ENCODE measurements around the gene NPL.

NPL gene, protein sequence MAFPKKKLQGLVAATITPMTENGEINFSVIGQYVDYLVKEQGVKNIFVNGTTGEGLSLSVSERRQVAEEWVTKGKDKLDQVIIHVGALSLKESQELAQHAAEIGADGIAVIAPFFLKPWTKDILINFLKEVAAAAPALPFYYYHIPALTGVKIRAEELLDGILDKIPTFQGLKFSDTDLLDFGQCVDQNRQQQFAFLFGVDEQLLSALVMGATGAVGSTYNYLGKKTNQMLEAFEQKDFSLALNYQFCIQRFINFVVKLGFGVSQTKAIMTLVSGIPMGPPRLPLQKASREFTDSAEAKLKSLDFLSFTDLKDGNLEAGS

DNA sequence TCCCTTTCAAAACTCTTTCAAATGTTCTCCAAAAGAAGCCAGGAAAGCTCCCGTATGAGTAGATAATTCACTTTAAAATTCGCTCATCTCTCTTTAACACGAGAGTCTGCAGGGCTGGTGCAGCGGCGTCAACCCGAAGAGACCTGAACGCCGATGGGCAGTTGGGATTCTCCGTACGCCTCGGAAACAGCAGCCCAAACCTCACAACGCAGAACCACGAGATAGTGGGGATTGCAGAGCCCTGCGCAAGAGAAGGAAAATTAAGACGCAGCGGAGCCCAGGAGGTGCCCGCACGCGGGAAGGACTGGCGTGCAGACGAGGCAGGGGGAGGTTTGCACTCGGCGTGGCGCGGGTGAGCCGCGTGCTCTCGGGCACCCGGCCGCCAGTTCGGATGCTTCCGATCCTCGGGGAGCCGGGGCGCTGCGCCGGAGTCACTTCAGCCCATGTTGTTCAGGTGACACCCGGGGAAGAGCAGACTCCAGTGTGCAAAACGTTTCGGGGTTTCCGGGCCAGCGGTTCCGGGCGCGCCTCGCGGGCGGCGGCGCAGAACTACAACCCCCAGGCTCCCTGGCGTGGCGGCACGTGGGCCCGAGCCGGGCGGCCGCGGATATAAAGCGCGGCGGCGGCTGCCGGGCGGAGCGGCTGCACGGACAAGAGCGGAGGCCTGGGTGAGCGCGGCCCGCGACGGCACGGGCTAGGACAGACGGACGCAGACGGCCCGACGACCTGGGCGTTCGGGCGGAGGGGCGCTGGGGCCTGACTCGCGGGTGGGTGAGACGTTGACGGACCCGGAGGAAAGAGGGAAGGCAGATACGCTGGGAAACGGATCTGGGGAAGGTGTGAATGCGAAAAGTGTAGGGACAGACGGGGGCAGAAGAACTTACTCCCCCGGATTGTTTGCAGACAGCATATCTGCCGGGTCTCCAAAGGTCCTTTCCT lies at the start of gene NPL:
TSS of gene NPL (plus strand) at position 636 of the 939 bp plus-strand sequence. CDS start 4,599 bp downstream, outside the sequence.
- DNase-seq = peak; percentile 91

DNA sequence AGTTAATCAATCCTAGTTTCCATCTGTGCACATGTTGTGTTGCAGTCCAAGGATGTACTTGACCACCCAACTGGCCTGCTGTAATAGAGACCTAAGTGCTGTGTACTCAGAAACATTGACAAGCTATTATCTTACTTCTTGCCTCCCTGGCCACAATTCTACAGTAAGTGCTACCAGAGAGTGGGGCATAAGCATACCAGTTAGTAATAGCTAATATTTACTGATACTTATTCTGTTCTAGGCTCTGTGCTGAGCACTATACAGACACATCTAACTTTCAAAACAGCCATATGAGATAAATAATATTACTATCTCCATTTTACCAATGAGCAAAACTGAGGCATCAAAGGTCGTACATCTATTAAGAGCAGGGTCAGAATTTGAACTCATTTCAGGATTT lies 49.5 kb upstream of the NPL start:
- DNase-seq = no peak

DNA sequence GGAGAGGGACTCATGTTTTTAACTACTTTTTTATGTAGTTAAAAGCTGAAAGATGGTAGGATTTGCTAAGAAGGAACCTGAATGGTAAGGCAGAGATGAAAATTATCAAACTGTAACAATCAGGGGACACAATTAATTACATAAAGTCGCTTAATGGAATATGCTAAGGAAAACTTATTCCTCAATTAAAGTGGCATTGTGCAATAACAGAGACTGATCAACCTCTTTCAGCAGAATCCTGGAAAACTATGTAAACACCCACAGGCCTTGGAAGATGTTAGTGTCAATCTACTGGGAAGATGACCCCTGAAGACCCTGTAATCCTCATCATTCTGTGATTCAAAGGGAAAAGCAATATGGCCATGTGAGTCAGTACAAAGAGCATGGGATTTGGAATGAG lies 46.8 kb upstream of the NPL start:
- no peak for DNase-seq

DNA sequence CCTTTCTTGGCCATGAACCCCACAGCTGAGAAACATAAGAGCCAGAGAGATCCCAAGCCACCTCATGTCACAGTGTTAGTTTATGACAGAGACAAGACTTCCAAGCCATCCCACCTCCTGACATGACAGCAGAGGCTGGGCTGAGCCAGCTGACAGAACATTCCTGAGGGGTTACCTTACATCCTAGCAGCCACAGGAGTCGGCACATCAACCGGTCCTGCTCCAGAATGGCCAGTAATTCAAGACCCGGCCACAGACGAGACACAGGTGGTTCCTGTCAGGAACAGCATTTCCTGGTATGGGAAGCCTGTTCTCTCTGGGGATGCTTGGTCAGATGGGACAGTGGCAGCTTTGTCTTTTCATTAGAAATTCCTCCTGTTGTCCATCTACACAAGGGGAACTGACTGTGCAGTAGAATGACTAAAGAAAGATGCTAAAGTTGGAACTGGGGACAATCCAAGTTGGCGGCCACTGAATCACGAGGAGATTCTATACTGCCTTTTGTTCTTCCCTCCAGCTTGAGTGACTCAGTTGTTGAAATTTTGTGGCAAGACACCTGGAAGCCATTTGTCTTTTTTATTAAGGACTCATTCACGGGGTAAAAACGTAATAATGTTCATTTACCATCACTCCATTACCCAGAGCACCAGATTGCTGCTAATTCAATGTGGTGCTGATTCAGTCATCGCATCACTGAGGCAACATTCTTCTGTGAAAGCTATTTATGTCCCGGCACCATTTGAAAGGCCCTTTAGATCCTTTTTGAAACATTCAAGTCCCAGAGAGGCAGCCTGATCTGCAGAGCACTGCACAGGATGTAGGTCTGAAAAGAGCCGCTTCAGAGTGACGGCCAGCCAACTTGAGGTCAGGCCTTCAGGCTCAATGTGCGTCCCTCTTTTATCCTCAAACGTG lies 37.2 kb upstream of the NPL start:
- DNase-seq = no peak

DNA sequence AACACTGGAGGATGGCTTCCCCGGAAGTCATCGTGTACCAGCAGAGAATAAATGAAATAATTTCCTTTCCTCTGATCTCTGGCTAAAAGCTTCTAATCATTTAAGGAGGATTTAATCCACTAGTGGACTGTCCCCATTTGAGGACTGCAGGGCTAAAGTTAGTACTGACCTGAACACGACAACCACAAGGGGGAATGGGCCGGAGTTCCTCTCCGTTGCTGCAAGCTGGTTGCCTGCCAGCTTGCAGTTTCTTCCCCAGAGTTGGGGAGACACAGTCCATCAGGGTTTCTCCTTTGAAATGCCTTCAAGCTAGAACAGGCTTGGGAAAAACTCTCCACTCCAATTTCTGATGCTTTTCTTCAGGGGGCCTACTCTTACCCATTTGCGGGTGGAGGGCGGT lies 35.5 kb upstream of the NPL start:
- no peak for DNase-seq

DNA sequence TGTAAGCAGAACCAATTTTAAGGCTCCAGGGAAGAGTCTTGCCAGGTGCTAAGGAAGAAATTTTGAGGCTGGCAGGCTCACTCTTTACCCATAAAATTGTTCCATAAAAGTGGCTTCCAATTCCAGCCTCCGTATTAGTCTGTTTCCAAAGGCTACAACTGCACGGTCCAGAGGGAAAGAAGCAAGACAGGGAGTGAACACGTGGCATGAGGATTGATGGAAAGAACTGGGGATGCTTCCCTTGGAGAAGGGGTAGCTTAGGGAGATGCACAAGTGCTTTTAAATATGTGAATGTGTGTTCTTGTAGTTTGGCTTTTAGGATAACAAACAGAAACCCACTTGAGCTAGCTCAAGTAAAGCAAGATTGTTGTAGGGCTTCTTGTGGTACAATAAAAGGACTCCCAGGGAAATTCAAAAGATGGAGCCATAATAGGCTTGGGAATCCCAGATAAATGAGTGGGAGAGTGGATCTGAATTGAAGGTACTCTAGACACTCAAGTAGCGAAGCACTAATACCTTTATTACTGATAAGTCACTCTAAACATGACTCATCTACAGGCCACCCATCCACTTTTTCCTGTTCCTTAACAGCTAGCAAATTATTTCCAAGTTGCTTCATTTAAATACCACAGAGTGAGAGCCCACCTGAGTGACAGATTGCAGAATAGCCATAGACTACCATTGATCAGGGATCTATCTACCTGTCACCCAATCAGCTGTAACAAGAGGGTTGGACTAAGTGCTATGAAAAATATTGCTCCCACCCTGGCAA lies 34.8 kb upstream of the NPL start:
- no peak for DNase-seq

DNA sequence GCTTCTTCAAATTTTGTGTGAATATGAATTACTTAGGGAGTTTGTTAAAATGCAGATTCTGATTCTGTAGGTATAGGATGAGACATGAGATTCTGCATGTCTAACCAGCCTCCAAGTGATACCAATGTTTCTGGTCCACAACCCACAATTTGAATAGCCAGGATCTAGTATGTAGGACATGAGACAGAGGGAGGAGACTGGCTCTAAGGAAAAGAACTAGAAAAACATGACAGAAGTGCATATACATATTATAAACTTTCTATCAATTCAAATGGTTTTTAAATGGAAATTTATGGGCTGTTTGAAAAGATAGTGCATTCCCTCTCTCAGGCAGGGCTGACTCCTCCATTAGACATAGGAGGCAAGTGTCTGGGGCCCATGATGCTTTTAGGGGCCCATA lies 33.9 kb upstream of the NPL start:
- no peak for DNase-seq

DNA sequence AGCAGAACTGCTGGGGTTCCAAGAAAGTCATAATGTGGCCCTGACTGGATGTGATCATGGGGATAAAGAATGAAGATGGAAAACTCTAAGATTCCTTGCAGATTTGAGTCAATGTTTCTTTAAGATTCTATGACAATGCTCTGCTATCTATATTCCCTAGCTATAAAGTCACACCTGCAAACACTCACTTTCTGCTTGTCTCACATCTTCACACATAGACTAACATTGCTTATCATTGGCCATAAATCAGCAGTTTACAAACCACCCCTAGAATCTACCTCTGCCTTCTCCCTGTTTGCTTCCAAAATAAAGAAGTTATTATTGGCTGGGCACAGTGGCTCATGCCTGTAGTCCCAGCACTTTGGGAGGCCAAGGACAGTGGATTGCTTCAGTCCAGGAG lies 33.1 kb upstream of the NPL start:
- no peak for DNase-seq

DNA sequence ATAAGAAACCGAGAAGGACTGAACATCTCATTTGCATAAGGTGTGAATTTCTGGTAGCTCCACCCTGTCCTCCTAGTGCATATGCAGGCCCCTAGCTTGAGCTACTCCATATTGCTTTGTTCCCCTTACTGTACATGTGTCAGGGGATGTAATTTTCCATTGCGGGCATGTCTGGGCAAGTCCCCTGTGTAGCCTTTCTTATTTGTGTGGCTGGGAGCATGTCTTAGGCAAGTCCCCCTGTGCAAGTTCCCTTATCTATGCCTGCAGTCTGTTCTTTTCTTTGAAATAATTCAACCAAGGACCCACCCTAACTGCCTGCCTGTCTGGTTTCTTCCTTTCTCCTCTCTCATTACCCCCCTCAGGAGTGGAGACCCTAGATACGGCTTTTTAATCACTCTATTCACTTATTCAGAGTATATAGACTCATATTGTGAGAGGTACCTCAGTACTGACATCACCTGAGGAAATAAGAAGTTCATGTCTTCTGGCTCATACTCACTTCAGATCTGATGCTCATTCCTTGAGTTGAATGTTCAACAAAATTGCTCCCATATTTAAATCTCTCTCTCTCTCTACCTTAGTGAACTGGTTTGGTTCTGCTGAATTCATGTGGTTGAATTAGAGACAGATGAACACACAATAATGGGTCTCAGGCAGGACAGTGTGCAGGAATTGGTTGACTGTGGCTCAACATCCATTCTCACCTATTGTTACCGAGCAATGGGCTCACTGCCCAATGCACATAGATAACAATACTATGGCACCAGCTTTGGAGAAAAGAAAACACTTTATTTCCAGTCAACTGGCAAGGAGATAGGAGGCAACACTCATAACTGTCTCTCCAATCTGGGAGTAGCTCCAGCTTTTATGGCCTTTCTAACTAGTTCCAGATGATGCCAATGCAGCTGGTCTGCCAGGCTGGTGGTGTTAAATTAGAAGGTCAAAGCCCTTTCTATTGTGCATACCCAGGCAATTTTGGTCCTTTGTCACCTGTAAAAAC lies 27.9 kb upstream of the NPL start:
- DNase-seq = no peak

DNA sequence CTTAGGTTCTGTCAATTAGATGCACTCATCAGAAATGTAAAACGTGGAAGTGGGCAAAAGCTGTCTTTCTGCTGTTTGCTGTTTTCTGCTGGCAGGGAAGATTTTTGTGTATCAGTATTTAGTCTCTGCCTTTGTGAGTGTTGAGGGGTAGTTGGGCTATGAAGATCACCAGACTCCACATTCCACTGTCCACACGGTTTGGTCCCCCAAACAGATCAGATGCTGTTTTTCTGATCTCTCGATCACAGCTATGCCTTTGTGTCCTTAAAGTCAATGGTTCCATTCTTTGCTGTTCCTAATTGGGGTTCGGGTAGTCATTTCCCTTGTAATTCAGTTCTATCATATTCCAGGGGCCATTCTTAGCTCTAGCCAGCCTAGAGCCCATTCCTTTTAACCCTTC lies 27.0 kb upstream of the NPL start:
- no peak for DNase-seq

DNA sequence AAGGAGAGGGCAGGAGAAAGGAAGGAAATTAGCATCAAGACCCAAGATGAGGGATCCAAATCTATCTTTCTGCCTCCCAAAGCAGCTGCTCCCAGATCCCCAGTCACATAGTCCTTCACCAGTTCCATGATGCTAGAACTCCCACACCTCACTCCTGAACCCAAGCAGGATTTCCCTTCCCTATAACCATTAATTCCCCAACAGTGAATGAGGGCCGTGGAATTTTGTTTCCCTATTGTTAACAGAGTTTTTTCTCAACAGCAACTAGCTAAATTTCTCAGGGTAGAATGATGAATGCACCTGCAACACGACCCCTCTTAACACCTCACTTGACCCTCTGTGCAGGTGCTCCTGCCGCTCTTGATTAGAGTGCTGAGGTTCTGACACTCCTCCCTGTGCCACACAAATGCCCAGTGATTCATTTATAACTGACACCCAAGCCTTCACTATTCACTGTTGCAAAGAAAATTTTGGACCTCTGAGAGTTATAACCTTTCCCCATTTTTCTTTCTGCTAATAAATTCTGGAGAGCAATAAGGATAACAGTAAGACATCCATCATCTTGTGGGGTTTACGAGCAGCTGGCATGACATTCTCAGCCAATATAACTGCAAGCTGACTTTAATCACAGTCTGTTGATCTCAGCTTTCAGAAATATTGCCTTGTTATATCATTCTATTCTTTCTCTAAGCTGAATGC lies 25.4 kb upstream of the NPL start:
- DNase-seq = no peak

DNA sequence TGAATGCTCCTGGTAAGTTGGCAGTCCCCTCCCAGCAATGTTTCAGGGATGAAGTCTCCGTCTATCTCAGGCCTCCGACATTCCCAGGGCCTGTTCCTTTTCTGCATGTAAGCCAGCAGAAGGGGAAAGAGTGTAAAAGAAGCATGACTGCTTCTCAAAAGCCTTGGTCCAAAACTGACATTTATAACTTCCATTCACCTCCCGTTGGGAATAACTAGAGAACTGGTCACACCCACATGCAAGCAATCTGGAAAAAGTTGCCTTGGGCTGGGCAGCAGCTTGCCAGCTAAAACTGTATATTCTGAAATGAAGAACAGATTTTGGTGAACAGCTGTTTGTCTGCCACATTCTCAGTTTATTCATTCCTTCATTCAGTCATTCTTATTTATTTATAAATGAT lies 24.2 kb upstream of the NPL start:
- DNase-seq = no peak

DNA sequence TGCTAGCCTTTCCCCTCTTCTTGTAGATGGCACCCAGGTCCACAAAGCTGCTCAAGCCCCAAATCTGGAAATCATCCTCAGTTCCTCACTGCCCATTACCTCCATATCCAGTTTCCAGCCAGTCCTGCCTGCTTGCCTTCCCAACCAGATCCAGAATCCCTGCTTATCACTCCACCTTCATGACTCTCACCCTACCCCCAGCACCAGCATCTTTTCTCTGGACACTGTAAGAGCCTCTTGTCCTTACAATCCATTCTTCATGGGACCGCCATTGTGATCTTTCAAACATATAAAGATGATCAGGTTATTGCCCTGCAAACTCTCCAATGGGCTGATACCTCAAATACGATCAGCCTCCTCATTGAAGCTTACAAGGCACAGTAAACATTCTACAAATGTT lies 23.5 kb upstream of the NPL start:
- no peak for DNase-seq

DNA sequence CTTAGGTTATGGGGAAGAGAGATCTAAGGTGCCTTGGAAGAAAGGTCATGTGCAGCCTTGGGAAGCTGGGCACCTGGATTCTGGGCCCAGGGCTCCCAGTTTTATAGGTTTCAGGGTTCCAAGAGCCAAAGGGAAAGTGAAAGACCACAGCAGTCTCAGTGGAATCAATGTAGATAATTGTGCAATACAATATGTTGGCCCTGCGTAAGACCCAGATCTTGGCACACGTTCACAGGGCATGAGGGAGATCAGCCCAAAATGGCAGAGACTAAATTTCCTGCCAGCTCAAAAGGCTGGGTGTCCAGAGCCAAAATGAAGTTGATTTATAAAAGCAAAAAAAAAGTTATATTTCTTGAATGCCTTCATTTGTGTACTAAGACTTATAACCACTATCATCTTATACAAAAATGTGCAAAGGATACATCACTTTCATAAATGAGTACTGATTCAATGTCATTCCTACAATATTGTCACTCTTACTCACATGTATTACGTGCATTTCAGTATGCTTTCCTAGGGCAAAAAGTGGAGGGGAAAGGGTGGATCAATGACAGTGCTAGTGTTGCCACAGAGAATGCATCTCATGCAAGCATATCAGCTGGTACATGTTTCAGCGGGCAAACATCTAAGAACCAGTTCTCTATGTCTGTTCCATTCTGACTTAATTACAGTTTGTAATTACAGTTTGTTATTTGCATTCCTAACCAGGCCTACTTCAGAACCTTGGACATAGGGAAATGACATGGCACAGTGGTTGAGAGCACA lies 22.5 kb upstream of the NPL start:
- no peak for DNase-seq

DNA sequence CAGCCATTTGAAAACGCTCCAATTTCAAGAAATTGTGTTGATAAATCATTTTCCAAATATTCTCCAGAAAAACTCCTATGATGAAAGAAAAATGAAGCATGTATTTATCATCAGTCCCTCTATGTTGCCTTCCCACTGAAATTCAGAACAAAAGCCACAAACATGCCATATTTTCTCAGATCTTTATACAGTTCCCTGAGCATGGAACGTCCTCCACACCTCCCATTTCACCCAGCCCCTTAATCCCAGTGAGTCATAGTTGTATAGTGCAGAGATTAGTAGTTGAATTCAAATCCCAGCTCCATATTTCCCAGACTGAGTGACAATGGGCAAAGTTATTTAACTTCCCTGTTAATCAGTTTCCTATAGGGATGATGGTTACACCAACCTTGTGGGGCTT lies 20.6 kb upstream of the NPL start:
- no peak for DNase-seq

DNA sequence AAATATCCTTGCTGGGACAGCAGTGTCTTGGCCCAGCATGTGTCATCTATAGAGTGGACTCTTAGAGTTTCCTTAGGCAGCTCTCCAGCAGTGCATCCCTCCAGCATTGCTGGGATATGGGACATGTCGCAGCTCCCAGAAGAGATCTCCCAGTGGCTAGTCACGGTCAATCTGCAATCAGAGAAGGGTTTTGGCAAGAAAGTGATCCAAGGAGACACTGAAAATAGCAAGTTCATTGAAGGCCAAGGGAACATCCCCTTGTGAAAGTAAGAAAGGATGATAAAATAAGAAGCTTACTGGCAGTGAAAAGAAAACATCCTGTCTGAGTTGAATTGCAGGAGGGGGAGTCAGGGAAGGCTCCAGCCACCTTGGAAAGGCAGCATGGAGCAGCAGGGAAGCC lies 19.3 kb upstream of the NPL start:
- DNase-seq = no peak

DNA sequence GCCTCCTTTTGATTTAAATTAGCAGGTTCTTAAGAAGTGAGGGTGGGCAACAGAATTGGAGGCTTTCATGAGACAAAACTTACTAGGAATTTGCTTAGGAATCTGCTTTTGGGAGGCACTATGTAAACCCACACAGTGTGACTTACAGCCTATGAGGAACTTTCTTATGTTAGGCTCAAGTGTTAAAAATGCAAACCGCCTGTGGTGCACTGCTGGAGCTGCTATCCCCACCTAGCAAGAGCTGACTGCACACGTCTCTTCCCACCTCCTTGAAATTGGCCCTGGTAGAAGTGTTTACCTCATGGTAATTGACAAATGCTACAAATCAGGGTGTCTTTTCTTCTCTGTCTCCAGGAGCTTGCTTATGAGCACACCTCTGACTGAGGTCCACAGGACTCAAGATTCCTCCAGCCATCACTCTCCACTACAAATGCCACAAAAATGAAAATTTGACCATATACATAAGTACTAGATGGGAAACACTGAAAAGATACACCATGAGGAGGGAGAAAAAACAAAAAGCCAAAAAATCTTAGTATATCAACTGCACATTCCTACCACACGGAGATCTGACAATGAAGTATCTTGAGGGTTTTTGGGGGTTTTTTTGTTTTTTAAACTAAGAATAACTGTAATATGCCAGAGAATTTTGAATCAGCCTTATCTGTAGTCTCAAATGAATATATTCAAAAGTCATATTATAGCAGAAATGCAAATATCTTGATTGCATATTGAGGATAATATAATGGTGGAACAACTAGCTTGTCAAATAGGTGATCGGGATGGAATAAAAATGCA lies 18.2 kb upstream of the NPL start:
- no peak for DNase-seq

DNA sequence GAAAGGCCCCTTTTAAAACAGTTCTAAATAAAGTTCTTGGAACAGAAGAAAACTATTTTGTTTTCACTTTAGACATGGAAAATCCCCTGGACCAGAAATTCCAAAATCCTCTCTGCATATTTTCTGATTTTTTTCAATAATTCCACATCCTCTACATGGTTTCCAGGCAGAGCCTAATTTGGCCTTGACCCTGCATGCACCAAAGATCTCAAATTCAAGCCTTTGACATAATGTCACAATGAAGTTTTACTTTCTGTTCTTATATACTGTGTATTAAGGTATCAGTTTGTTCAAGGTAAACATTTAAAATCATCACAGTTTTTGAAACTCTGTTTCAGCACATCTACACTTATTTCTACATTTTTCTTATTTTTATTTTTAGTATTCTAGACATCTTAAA lies 12.2 kb upstream of the NPL start:
- DNase-seq = no peak

DNA sequence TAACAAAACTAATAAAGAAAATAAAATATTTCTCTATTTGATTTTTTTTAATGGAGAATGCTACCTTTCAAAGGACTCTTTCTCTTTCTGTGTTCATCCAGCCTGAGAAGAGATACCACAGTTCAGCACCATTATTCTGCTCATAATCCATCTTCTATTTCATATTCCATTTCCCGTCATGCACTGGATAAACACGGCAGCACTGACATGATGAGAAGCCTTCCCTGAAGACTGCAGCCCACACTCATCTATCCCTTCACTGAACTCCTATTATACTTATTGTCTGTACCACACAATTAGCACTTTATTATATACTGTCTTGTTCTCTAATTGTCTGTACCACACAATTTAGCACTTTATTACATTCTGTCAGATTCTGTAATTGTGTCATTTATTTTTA lies 10.7 kb upstream of the NPL start:
- DNase-seq = no peak
